Measurements from ENCODE around the gene CLIC4.
"Not testable (repeated sequence)": the region's sequence is repeated elsewhere in the genome, so short reads cannot be mapped to it uniquely, and the experiment has no call there.

CLIC4 gene

GRCh38 chr1:24806588-24806987, 61.3 kb downstream of the CLIC4 start:
- H3K4me1 ChIP-seq (ENCODE audit: control insufficient read depth, insufficient read depth, low read length), result no peaks in the 10 kb centered on the region
- H3K36me3 ChIP-seq (ENCODE audit: control insufficient read depth, insufficient read depth, low read length), result no peaks in the 10 kb centered on the region
- no peak overlapping the region for H3K4me3 ChIP-seq (ENCODE audit: low read depth, low read length)

GRCh38 chr1:24811494-24811893, 66.2 kb downstream of the CLIC4 start:
- H3K36me3 ChIP-seq (ENCODE audit: control insufficient read depth, insufficient read depth, low read length); H3K4me3 ChIP-seq (ENCODE audit: low read depth, low read length): not testable (repeated sequence)

More at GRCh38 chr1:24806588-24806987, 61.3 kb downstream of the CLIC4 start:
- Histone ChIP-seq H3K9me3 (ENCODE audit: control insufficient read depth, insufficient read depth, low read length) (no peaks in the 10 kb centered on the region), H3K27me3 (ENCODE audit: control insufficient read depth, insufficient read depth, low read length) (no peaks in the 10 kb centered on the region), H3K9ac (ENCODE audit: low read depth, low read length) (no peak overlapping the region)

DNA sequence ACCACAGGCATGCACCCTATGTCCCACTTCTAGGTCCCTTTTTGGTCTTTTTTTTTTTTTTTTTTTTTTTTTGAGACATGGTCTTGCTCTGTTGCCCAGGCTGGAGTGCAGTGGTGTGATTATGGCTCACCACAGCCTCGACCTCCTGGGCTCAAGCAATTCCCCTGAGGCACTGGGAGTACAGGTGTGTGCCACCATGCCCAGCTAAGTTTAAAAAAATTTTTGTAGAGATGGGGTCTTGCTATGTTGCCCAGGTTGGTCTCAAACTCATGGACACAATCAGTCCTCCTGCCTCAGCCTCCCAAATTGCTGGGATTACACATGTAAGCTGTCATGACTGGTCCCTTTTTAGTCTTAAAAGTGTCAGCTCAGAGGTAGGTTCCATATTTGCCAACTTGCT, 75.0 kb downstream of the CLIC4 start:
- not testable (repeated sequence) for H3K4me3 ChIP-seq (ENCODE audit: low read depth, low read length); H3K9ac ChIP-seq (ENCODE audit: low read depth, low read length); H3K36me3 ChIP-seq (ENCODE audit: control insufficient read depth, insufficient read depth, low read length); H3K9me3 ChIP-seq (ENCODE audit: control insufficient read depth, insufficient read depth, low read length); H3K4me1 ChIP-seq (ENCODE audit: control insufficient read depth, insufficient read depth, low read length); H3K27me3 ChIP-seq (ENCODE audit: control insufficient read depth, insufficient read depth, low read length)

More at GRCh38 chr1:24811494-24811893, 66.2 kb downstream of the CLIC4 start:
- H3K27me3 ChIP-seq (ENCODE audit: control insufficient read depth, insufficient read depth, low read length); H3K9ac ChIP-seq (ENCODE audit: low read depth, low read length); H3K4me1 ChIP-seq (ENCODE audit: control insufficient read depth, insufficient read depth, low read length); H3K9me3 ChIP-seq (ENCODE audit: control insufficient read depth, insufficient read depth, low read length): not testable (repeated sequence)

- H3K9ac ChIP-seq (ENCODE audit: low read depth, low read length), result no peak overlapping the region
- no peaks in the 10 kb centered on the region for H3K9me3 ChIP-seq (ENCODE audit: control insufficient read depth, insufficient read depth, low read length)
- no peaks in the 10 kb centered on the region for H3K27me3 ChIP-seq (ENCODE audit: control insufficient read depth, insufficient read depth, low read length)
- peaks cover 5% of the 10 kb centered on the region for H3K4me1 ChIP-seq (ENCODE audit: control insufficient read depth, insufficient read depth, low read length)
- no peak overlapping the region for H3K4me3 ChIP-seq (ENCODE audit: low read depth, low read length)
- H3K36me3 ChIP-seq (ENCODE audit: control insufficient read depth, insufficient read depth, low read length), result no peaks in the 10 kb centered on the region
These were observed 77.6 kb downstream of the CLIC4 start for GRCh38 chr1:24822887-24823286.

DNA sequence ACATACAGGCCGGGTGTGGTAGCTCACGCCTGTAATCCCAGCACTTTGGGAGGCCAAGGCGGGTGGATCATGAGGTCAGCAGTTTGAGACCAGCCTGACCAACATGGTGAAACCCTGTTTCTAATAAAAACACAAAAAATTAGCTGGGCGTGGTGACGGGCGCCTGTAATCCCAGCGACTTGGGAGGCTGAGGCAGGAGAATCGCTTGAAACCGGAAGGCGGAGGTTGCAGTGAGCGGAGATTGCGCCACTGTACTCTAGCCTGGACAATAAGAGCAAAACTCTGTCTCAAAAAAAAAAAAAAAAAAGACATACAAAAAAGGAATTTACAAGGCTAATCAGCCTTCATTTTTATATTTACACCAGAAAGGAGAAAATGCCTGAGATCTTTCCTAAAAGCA, 78.2 kb downstream of the CLIC4 start:
- not testable (repeated sequence) for H3K9ac ChIP-seq (ENCODE audit: low read depth, low read length); H3K36me3 ChIP-seq (ENCODE audit: control insufficient read depth, insufficient read depth, low read length); H3K4me3 ChIP-seq (ENCODE audit: low read depth, low read length); H3K9me3 ChIP-seq (ENCODE audit: control insufficient read depth, insufficient read depth, low read length); H3K27me3 ChIP-seq (ENCODE audit: control insufficient read depth, insufficient read depth, low read length)
- H3K4me1 ChIP-seq (ENCODE audit: control insufficient read depth, insufficient read depth, low read length), result peaks cover 10% of the 10 kb centered on the region

GRCh38 chr1:24825174-24825573, 79.9 kb downstream of the CLIC4 start:
- no peaks in the 10 kb centered on the region for H3K27me3 ChIP-seq (ENCODE audit: control insufficient read depth, insufficient read depth, low read length)
- H3K9ac ChIP-seq (ENCODE audit: low read depth, low read length), result no peak overlapping the region
- no peak overlapping the region for H3K4me3 ChIP-seq (ENCODE audit: low read depth, low read length)
- no peaks in the 10 kb centered on the region for H3K9me3 ChIP-seq (ENCODE audit: control insufficient read depth, insufficient read depth, low read length)
- H3K4me1 ChIP-seq (ENCODE audit: control insufficient read depth, insufficient read depth, low read length), result peaks cover 13% of the 10 kb centered on the region
- no peaks in the 10 kb centered on the region for H3K36me3 ChIP-seq (ENCODE audit: control insufficient read depth, insufficient read depth, low read length)

- Histone ChIP-seq H3K9ac (ENCODE audit: low read depth, low read length) (no peak overlapping the region), H3K4me3 (ENCODE audit: low read depth, low read length) (no peak overlapping the region), H3K4me1 (ENCODE audit: control insufficient read depth, insufficient read depth, low read length) (peaks cover 13% of the 10 kb centered on the region), H3K27me3 (ENCODE audit: control insufficient read depth, insufficient read depth, low read length) (no peaks in the 10 kb centered on the region), H3K36me3 (ENCODE audit: control insufficient read depth, insufficient read depth, low read length) (no peaks in the 10 kb centered on the region), H3K9me3 (ENCODE audit: control insufficient read depth, insufficient read depth, low read length) (no peaks in the 10 kb centered on the region)
These were observed 81.3 kb downstream of the CLIC4 start for GRCh38 chr1:24826510-24826909.

DNA sequence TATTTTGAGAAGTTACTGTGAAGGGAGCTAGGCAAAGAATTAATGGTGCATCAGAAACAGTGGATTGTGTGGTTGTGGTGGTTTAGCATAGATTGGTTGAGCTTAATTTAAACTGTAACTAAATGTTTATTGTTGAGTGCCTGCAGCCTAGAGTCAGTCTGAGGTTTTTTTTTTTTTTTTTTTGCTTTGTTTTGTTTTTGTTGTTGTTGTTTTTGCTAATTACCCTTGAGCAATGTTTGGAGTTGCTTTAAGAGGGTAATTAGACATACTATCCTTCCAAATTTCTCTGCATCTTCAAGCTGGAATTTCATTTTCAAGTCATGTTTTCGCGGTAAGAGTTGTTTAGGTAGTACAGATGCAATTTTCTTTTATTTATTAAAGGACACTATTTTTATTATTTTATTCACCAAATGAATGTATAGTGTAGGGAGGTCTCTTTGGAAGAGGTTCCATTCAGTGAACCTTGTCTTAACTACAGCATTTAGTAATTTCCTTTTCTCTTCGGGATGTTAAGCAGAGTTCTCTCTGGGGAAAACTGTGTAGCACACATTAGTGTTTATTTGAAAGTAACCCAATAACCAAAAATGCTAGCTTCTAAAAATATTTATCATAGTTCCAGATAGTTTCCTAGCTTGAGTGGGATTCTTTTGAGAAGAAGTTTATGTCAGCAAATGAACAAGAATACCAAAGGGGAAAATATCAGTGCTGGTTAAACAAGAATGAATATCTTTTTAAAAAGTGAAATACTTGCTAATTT, 82.3 kb downstream of the CLIC4 start:
- H3K36me3 ChIP-seq (ENCODE audit: control insufficient read depth, insufficient read depth, low read length), result no peaks in the 10 kb centered on the region
- H3K4me3 ChIP-seq (ENCODE audit: low read depth, low read length), result no peak overlapping the region
- no peak overlapping the region for H3K9ac ChIP-seq (ENCODE audit: low read depth, low read length)
- H3K4me1 ChIP-seq (ENCODE audit: control insufficient read depth, insufficient read depth, low read length), result peaks cover 12% of the 10 kb centered on the region
- H3K27me3 ChIP-seq (ENCODE audit: control insufficient read depth, insufficient read depth, low read length), result no peaks in the 10 kb centered on the region
- H3K9me3 ChIP-seq (ENCODE audit: control insufficient read depth, insufficient read depth, low read length), result no peaks in the 10 kb centered on the region

DNA sequence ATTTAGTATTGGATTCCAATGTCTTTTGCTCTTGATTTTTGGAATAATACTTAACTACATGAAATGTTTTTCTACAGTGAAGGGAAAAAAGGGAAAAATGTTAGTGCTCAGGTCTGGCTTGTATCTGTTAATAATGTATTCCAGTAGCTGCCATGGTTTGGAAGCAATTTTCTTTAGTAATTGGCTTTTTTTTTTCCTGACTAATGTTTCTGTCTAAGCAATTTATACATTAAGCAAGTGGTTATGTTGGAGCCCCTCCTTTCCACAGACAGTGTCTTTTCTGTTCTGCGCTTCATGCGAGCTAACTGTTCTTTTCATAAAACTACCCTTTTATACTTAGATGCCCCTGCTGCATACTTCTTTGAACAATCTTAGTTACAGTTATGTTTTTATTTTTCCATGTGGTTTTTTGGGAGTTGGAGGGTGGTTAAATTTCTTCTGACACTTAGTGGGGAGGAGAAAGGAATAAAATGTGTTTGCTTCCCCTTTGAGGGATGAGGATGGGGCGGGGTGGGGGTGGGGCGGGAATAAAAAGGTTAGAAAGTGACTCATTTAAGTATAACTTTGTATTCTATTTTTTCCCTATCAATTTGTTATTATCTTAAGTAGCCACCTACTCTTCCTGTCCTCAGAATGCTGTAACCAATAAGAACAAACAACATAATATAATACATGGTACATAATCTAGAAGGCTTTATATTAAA, 83.1 kb downstream of the CLIC4 start:
- no peaks in the 10 kb centered on the region for H3K27me3 ChIP-seq (ENCODE audit: control insufficient read depth, insufficient read depth, low read length)
- H3K4me1 ChIP-seq (ENCODE audit: control insufficient read depth, insufficient read depth, low read length), result peaks cover 11% of the 10 kb centered on the region
- no peaks in the 10 kb centered on the region for H3K9me3 ChIP-seq (ENCODE audit: control insufficient read depth, insufficient read depth, low read length)
- H3K36me3 ChIP-seq (ENCODE audit: control insufficient read depth, insufficient read depth, low read length), result no peaks in the 10 kb centered on the region
- H3K4me3 ChIP-seq (ENCODE audit: low read depth, low read length), result no peak overlapping the region
- H3K9ac ChIP-seq (ENCODE audit: low read depth, low read length), result no peak overlapping the region

- Histone ChIP-seq H3K9me3 (ENCODE audit: control insufficient read depth, insufficient read depth, low read length) (no peaks in the 10 kb centered on the region), H3K9ac (ENCODE audit: low read depth, low read length) (no peak overlapping the region), H3K4me1 (ENCODE audit: control insufficient read depth, insufficient read depth, low read length) (peaks cover 11% of the 10 kb centered on the region), H3K27me3 (ENCODE audit: control insufficient read depth, insufficient read depth, low read length) (no peaks in the 10 kb centered on the region), H3K4me3 (ENCODE audit: low read depth, low read length) (no peak overlapping the region), H3K36me3 (ENCODE audit: control insufficient read depth, insufficient read depth, low read length) (no peaks in the 10 kb centered on the region)
These were observed 83.6 kb downstream of the CLIC4 start for GRCh38 chr1:24828887-24829192.

DNA sequence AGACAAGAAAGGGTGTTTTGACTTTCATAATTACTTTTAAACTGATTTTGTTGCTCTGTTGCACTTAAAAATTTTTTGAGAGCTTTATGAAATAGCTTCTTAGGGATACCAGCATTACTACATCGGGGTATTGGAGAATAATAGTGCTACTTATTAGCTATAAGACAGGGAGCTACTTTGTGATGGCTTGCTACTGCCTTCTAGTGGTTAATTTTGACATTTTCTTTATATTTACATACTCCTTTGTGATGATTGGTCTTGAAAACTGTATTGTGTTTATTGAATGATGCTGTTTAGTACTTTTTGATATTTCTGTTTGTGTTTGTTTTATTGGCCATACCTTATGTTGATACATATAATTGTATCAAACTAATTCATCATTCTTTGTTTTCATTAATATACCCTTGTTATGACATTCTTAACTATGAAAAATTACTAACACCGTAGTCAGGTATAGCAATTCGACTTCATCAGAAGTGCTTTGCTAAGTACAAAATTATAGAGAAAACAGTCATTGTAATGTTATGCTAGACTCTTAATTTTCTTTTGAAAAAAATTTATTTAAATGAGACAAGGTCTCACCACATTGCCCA, 85.5 kb downstream of the CLIC4 start:
- Histone ChIP-seq H3K4me3 (ENCODE audit: low read depth, low read length) (no peak overlapping the region), H3K27me3 (ENCODE audit: control insufficient read depth, insufficient read depth, low read length) (no peaks in the 10 kb centered on the region), H3K36me3 (ENCODE audit: control insufficient read depth, insufficient read depth, low read length) (no peaks in the 10 kb centered on the region), H3K9me3 (ENCODE audit: control insufficient read depth, insufficient read depth, low read length) (no peaks in the 10 kb centered on the region), H3K4me1 (ENCODE audit: control insufficient read depth, insufficient read depth, low read length) (peaks cover 11% of the 10 kb centered on the region), H3K9ac (ENCODE audit: low read depth, low read length) (no peak overlapping the region)

DNA sequence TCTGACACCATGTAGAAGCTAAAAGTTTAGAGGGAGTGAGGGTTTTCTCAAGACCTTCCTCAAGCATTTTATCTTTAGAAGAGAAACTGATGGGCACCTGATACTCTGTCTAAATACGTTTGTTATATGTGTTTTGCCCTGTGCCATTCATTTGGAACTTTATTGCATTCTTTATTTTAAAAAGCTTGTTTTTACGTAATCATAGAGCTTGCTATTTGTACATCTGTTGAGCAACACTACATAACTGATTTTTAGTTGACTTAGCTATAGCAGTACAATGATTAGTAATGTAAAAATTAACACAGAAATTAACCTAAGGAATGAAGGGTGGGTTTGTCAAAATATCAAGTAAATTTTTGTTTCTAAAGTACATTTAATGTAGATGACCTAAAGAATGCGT, 96.3 kb downstream of the CLIC4 start:
- Histone ChIP-seq H3K4me1 (ENCODE audit: control insufficient read depth, insufficient read depth, low read length) (no peaks in the 10 kb centered on the region), H3K9me3 (ENCODE audit: control insufficient read depth, insufficient read depth, low read length) (no peaks in the 10 kb centered on the region), H3K4me3 (ENCODE audit: low read depth, low read length) (no peak overlapping the region), H3K27me3 (ENCODE audit: control insufficient read depth, insufficient read depth, low read length) (no peaks in the 10 kb centered on the region), H3K36me3 (ENCODE audit: control insufficient read depth, insufficient read depth, low read length) (no peaks in the 10 kb centered on the region), H3K9ac (ENCODE audit: low read depth, low read length) (no peak overlapping the region)
